GM18861 (cell line): Measurements from ENCODE around the gene APOBEC4.

ENCODE experiments used
- ATAC-seq: cut with Tn5 transposase; IDR thresholded peaks from one replicate; pipeline ENCODE4 v1.9.1; 2021; ENCODE audit not compliant: unreplicated experiment

The APOBEC4 gene

DNA sequence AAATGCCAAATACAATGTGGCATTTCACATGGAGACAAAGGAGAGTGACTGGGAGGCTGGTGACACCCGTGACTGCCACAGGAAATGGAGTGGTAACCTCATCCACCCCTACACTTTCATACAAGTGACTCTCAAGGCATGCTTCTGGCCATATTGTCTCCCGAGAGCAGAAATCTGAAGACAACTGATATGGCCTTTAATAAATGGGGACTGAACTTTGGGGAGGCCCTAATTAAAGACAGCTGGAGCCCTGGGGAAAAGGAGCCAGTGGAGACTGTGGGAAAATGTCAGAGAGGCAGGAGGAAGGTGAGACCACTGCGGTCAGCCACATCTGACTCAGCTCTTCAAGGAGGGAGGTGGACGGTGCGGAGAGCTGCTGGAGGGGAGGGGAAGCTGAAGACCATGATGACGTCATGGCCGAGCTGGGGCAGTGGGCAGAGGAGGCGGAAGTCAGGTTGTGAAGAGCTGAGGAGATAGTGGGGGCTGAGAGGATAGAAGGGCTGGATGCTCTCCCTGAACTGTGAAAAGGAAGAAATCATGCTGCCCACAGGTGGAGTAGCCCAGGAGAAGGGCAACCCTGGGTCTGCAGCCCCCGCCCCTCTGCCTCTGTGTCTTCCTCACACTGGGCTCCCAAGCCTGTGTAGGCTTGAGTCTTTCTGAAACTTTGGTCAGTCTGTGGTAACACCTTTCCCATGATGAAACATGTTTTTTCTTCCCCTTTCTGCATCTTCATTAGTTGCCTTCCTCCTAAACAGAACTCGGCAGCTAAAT lies 48.9 kb downstream of the APOBEC4 start:
- no peak for ATAC-seq

- ATAC-seq: no peak
Measured at GRCh38 chr1:183602510-183602909, 50.6 kb downstream of the APOBEC4 start.

DNA sequence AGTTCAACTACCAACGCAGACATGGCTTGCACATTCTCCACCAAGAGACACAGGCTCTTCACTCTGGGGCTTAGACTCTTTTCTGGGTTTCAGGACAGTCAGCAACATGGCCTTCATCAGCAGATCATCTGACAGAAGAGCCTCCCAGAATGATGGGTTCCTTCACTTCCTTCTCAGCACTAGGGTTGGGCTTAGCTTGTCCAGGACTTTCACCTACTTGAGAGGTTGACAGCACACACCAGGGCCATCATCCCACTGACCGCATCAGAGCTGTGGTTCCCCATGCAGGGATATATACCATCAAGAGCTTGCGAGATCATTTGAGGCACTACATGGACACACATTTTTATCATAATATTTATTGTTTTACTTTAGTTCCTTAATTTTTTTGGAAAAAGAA lies 52.5 kb downstream of the APOBEC4 start:
- ATAC-seq: no peak

- ATAC-seq: no peak
Measured at GRCh38 chr1:183600136-183600535, 53.0 kb downstream of the APOBEC4 start.

DNA sequence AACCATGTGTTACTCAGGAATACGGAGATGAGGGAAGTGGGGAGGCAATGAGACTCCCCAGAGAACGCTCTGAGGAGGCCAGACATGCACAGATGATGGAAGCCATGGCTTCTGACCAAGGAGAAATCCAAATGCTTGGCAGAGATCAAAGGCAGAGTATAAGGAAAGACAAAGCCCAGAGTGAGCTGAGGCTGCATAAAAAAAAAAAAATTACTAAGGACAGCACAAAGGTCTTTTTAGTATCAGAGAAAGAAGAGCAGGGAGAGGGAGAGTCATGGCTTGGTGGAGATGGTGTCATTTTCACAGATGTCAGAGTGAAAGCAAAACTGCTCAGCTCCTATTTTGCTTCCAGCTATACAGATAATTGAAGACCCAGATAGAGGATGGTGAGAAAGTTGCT lies 54.7 kb downstream of the APOBEC4 start:
- peak; percentile 45 for ATAC-seq

DNA sequence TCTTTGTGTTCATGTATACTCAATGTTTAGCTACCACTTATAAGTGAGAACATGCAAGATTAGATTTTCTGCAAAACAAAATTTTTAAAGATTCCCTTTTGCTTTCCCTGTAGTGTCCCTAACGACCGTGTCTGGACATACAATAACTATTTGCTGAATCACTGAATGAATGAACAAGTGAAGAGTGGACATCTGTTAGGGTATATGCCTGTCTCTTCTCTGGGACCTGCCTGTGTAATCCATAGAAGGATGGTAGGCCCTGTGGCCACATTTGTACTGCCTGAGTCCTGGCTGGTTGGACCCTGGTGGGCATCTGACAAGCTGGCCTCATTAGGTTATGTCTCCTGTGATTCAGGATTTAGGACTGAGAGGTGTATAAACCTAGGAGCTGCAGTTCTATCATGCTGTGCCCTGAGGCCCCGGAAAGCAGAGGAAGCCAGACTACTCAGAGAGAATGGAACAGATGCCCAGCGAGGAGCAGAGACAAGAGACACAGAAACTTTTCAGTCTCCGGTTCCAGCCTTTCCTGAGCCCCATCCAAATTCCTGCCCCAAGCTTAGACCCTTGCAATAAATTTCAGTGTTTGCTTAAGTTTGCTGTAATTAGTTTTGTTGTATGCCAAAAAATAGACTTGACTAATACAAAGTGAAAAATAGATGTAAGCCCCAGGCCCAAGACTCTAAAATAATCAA lies 55.3 kb downstream of the APOBEC4 start:
- no peak for ATAC-seq

DNA sequence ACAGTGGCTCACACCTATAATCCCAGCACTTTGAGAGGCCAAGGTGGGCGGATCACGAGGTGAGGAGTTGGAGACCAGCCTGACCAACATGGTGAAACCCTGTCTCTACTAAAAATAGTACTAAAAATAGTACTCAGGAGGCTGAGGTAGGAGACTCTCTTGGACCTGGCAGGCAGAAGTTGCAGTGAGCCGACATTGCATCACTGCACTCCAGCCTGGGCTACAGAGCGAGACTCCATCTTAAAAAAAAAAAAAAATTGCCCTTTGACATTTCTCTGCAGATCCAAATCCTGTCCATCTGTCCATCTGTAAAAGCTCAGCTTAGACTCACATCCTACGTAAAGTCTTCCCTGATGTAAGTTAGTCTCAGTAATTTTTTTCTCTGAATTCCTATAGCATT lies 56.6 kb downstream of the APOBEC4 start:
- no peak for ATAC-seq
